Stimulated activated CD4-positive, alpha-beta T cell treated with anti-CD3 and anti-CD28 coated beads, Interleukin-1b, Interleukin-23, amount 100 ng/mL, for 1 hour (primary cell): Measurements from ENCODE around the gene CHST3.

Experiments
- DNase-seq, 2 donors: peaks; one replicate each; pipeline ENCODE4 v3.0.0-alpha.2; 2020; ENCODE audit warnings: low read depth in 2 of 2

The CHST3 gene

DNA sequence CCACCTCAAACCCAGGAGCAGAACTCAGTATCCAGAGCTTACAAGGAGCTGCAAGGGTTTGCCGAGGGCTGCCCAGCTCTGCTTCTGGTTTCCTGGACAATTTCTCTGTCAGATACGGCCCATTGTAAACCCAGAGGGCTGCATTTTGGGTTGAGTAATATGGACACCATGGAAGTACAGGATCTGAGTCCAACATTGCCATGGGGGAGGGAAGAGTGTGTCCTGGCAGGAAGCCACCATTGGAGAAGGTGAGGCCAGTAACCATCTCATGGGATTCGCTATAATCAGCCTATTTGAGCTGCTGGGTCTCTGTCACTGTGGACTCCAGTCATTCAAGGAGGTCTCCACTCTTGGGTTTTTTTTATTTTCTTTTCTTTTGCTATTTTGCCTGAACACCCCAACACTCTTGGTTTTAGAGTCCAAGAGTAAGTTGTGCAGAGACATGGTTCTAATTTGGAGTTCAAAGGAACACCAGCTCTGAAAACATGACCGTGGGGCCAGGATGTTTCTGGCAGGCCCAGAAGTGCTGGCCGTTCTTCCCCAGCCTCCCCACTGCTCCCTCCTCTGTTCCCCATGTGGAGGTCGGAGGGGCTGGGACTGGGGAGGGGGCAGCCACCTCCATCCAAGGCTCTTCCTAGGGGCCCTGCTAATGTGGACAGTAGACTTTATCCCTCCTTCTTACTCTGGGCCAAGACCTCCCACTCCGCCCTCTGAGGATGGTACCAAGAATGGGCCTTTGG lies 46.2 kb downstream of the CHST3 start:
- DNase-seq = no peak

DNA sequence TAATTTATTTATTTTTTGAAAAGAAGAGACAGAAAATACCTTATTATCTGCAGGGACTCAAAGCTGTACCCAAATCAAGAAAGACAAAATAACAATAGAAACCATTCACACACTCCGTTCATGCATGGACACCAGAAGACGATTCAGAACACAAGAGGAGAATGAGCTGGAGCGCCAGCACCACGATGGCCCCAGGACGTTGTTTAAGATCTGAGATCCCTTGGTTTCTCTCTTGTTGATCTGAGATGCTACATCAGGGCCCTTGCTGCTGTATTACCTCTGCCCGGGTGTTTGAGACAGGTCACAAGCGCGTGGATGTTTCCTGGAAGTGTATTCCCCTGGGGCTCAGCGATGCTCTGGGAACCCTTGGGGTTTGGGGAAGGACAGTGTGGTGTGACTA lies 46.8 kb downstream of the CHST3 start:
- DNase-seq = no peak

DNA sequence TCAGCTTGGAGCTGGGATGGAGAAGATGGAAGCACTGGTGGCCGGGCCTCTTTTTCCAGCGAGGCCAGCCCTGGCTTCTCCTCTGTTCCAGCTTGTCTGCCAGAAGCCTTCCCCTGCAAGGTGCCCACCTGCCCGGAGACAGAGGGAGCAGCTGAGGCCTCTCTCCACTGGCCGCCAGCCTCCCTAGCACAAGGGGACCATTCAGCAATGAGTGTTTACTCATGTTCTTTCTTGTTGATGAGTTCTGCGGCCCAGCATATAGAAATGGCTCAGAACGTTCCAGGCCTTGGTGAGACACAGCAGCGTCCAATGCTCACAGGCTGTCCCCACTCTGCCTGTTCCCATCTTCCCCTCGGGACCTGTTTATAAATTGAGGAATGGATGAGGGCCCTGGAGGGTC lies 47.3 kb downstream of the CHST3 start:
- DNase-seq = no peak

DNA sequence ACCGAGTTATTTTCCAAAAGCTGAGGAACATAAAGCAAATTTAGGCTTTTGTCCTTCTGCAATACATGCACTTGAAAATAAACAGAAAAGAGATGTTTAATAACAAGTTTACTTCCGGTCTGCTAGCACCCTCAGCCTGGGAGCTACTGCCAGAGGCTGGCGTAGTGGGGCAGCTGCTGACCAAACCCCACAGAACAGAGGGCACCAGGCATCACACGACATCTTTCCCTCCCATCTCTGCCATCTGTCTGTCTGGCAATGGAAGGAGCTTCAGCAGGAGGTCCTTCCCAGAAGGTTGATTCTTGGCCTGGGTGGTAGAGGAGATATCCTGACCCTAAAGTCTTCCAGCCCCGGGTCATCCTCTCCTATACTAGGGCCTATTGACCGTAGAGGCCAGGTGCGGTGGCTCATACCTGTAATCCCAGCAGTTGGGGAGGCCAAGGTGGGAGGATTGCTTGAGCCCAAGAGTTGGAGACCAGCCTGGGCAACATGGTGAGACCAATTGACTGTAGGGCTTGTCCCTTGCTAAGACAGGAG lies 47.8 kb downstream of the CHST3 start:
- DNase-seq = no peak

DNA sequence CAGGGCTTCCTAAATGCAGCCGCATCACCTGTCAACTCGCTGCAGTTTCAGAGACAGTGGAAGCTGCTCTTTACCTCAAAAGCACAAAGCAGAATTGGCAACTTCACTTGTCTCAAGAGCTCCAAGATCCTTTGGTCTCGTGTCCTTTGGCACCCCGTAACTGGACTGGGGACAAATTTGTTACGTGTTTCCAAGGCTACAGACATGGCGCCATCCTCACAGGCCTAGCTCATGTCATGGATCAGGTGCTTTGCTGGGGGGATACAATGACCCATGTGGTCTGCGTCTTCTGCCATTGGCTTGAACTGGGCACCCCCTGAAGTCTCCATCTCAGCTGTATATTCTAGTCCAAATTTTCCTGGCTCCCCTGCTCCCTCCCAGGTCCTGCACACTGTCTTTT lies 48.6 kb downstream of the CHST3 start:
- DNase-seq = no peak

DNA sequence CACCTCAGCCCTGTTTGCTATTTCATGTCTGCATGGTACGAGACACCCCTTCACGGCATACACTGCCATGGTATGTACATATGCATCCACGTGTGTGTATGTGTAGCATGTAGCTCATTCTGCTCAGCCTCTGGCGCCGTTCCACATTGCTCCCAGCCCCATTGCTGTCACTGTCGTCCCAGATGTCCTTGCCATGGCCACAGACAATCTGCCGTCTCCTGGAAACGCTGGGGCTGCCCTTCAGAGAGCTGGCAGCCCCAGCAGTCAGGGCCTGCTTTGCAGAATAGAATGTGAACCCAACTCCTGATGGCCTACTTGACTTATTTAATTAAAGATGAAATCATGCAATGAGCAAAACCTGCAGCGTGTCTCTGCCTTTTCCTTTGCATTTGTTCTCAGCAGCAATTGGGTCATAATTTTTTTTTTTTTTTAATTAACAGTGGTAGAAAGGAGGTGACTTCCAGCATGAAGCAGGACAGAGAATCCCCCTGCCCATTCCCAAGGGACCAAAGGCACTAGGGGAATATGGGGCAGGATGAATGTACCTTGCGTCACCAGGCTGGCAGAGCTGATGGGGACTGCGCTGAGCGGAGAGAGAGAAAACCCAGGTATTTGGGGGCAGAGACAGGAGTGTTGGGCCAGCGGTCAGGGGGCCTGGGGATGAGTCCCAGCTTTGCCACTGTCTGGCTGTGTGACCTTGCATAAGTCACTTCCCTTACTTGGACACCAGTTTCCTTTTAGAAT lies 49.2 kb downstream of the CHST3 start:
- no peak for DNase-seq

DNA sequence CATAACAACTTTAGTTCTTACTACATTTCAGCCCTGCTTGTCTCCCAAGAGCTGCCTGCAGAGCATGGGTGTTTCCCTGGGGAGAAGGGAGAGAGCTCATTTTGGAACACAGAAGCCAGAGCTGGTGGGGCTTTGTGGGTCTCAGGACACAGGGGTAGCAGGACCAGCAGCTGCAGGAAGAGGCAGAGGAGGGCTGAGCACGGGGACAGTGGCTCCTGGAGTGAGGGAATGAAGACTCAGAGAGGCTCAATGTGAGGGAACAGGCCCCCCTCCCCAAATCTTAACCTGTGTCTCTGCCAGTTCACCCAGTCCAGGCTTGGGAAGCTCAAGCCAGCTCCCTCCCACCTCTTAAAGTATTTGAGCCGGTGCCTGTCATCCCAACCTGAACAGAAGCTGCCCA lies 50.0 kb downstream of the CHST3 start:
- DNase-seq = no peak

DNA sequence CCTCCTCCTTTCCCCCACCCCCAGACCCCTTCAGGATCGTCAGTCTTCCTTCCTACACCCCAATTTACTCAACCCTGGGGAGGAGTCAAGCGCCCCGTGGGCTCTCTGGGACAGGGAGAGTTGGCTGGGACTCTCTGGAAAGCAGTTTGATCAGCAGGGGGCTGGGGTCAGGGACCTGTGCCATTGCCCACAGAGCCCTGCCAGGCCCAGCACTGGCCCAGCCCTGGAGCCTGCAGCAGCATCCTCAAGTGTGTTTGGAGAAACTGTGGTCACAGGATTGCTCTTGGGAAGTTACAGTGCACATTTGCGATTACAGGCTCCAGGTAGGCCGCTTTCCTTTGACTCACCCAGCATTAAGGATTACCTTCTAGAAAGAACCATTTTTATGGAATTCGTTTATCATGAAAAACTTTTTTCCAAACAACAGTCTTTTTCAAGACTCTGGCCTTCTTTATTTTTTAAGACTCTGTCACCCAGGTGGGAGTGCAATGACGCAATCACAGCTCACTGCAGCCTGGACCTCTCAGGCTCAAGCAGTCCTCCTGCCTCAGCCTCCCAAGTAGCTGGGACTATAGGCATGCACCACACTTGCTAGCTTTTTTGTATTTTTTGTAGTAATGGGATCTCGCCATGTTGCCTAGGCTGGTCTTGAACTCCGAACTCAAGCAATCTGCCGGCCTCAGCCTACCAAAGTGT lies 50.7 kb downstream of the CHST3 start:
- DNase-seq = no peak

DNA sequence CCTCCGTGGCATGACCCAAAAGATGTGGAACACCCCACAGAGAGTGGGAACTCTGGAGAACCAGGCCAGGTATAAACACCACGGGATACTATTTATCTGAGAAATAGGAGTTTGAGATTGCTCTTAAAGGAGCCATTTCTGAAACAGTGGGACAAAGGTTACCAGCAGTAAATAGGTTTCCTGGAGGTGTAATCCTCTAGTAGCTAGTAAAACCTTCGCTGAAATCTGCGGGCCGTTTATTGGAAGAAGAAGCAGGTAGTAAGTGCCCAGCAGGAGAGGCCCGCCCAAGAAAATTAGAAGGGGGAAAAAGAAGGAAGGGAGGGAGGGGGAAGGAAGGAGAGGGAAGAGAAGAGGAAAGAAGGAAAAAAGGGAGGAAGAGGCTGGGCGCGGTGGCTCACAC lies 51.6 kb downstream of the CHST3 start:
- no peak for DNase-seq

DNA sequence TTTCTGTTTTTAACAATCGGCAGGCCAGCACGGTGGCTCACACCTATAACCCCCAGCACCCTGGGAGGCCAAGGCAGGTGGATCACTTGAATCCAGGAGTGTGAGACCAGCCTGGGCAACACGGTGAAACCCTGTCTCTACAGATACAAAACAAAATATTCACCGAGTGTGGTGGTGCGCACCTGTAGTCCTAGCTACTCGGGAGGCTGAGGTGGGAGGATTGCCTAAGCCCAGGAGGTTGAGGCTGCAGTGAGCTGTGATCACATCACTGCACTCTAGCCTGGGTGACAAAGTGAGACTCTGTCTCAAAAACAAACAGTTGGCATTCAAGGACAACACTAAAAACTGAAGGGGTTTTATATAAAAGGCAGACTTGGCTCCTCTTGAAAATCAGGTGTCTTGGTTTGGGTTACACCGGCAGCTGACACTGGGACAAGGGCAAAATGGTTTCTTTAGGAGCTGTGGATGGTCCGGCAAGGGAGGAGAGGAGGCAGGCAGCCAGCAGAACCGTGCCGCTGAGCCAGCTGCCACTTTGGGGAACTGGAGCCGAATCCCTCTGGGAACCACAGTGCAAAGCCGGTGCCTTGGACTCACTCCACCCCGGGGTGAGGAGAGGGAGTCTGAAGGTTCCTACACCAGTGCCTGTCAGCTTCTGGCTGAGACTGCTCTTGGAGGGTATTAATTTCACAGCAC lies 52.6 kb downstream of the CHST3 start:
- no peak for DNase-seq

DNA sequence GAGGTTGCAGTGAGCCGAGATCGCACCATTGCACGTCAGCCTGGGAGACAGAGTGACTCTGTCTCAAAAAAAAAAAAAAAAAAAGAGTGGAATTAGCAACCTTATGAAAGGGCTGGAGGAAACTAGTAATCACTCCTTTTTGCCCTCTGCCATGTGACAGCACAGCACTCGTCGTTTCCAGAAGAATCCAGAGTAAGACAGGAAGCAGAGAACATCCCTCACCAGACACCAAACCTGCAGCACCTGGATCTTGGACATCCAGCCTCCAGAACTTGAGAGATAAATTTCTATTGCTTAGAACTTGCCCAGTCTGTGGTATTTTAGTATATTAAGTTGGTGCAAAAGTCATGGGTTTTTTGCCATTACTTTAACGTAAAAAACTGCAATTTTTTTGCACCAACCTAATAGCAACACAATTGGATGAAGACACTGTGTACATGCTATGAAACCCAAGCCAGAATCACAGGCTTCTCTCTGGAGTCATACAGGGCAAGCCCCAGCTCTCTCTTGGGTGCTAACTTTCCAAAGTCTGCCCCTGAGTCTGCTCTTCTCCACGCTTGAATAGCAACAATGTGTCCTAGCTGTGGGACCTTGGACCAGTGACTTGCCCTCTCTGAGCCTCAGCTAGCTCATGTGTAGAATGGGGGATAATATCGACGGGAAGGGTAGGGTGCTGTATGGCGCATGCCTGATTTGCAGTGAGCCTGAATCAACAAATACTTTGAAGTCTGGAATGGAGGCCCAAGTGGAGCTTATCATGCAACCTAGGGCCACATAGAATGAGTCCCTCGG lies 55.1 kb downstream of the CHST3 start:
- no peak for DNase-seq

DNA sequence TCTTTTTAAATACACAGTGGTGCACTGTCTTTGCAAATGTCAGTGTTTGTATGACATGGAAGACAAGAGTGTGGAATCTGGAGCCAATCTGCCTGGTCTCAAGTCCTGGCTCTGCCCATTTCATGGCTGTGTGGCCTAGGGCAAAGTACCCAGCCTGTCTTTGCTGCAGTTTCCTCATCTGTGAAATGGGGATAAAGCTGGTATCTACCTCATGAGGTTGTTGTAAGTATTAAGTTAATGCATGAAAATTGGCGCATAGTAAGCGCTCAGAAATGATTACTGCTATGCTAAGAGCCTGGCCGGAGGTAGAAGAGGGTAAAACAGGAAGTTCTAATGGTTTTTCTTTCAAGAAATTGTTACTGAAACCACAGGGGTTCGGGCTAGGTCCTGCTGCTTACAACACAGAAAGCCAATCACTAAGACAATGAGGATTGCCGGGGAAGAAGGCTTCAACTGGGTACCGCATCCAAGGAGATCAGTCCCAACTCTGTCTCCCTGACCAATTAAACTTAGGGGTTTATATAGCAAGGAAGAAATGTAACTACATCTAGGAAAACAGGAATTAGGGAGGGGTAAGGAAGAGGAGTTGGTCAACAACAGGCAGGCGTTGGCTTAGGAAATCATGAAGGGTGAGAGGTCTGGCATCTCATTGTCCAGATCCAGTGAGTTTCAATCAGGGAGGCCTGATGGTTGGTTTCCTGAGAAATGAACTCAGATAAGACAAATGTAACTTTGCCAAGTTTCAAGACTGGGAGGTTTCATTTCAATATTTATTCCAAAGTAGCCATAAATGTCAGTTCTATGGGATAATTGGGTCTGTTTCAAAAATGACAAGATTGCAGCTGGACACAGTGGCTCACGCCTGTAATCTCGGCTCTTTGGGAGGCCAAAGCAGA lies 57.0 kb downstream of the CHST3 start:
- no peak for DNase-seq

DNA sequence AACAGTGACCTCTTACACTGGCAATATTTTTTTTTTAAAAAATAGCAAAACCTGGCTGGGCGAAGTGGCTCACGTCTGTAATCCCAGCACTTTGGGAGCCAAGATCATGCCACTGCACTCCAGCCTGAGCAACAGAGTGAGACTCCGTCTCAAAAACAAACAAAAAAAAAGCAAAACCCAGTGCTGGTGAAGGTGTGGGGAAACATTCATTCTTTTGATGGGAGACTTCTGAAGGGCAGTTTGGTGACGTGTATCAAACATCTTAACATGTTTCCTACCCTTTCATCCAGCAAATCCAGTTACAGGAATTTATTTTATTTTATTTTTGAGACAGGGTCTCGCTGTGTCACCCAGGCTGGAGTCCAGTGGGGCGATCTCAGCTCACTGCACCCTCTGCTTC lies 58.0 kb downstream of the CHST3 start:
- DNase-seq = no peak

DNA sequence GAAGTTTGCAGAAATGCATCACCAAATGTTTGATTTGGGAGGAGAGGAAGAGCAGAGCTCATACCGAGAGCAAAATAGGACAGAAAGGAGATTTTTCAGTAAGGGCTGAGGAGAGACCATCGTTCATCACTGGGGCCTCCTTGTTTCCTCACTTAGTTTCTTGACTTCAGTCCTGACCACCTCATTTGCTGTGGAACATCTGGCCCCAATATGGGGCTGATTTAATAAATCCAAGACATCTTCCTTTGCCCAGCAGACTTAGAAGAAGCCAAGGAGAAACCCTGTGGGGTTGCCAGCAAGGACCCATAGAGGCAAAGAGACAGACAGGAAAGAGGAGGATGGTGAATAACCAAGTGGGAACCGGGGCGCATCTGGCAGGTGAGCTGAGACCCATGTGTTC lies 60.4 kb downstream of the CHST3 start:
- DNase-seq = no peak

DNA sequence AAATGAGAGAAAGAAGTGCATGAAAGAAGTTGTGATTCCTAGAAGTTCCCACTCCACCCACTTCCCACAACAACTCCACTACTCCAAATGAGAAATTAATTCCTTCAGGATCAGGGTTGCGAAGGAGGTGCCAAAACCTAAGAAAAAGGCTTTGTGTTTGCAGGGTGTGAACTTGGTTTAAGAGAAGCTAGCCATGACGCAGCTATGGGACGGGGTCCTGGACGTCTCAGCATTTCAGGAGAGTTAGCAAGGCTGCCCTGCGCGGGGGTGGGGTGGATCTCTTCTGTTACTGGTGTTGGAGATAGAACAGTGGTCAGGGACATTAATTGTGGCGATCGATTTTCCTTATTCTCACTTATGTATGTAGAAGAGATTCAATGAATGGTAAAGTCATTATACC lies 61.2 kb downstream of the CHST3 start:
- DNase-seq = no peak

DNA sequence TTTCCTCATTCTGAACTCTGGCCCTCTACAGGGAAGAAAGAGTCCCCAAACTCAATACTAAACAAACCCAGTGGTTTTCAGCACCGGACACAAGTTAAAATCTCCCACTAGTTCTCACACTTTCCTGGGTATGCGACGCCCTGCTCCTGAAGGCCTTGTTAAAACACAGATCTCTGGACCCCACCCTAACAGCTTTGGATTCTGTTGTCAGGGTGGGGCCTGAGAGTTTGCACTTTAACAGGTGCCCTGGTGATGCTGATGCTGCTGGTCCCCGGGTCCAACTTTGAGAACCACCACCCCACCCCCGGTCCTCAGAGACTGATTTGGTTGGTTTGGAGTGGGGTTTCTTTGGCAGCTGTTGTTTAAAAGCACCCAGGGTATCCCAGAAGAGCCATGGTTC lies 61.6 kb downstream of the CHST3 start:
- no peak for DNase-seq

DNA sequence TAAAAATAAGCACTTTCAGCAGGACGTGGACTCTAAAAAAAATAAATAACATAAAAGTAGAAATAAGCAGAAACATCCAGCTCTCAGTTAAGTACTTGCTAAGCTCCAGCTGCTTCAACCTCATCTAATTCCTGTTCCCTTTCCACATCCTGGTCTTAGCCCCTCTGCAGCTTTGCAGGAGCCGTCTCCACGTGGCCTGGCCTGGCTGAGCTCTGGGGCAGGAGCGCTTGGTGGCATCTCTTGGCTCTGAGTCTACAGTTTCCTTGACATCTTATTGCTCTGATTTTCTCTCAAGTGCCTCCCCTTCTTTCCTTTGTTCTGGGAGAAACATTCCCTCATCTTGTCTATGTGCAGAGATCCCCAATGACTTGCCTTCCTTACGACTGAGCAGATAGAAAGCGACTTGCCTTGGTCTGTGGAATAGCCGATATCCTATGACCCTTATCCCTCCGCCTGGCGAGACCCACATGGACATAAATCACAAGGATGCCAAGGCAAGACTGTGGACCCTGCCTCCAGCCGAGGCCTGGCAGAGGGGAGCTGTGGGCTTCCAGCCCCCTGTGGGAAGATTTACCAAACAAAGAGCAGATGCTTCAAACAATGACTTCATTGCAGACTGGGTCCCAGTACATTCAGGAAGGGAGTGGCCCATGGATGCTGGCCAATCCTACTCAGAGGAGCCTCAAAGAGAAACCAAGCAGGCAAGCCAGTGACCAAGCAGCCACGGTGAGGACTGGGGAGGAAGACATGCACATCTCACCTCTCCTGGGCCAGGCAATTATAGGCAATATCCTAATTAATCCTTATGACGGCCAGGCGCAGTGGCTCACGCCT lies 62.3 kb downstream of the CHST3 start:
- DNase-seq = no peak

DNA sequence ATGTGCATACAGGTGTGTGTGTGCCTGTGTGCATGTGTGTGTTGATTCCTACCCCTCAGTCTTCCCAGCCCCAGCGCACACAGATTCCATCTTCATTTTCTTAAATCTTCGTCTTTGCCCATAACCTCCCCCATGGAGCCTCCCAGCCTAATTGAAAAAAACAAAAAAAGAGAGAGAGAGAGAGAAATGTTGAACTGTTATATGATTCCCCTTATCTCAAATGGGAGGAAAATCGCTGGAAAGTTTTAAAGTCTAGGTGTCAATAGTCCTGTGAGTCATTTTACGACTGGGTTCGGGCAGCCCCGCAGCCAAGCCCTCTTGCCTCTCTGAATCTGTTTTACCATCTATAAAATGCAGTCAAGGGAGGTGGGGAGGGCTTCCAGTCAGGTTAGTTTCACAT lies 63.3 kb downstream of the CHST3 start:
- DNase-seq = no peak

DNA sequence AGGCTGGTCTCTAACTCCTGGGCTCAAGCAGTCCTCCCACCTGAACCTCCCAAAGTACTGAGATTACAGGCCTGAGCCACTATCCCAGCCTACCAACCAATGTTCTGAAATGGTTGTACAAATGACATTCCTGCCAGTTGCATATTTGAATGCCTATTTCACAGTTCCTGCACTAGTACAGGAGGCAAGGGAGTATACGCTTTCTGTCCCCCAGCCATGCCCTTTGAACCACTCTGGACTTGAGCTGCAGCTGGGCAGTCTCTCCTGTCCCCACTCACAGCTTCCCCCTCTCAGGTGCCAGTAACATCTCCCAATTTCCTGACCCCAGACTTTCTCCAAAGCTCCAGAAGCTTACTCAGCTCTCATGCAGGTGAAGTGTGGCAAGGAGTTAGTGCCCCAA lies 65.2 kb downstream of the CHST3 start:
- DNase-seq = no peak
